Naive thymus-derived CD4-positive, alpha-beta T cell (primary cell): Measurements from ENCODE around the gene DEFB132. TPM values are rescaled to one million over a fixed set of nuclear protein-coding genes. Genes with fewer than 3 reads are reported as not detected.
A peak's percentile ranks its signal among the peaks of the same experiment; 100 is the strongest.

Source experiments
- ATAC-seq: fragments of 150-1000 bp; cut with Tn5 transposase; 2 replicates; pipeline ENCODE4 v1.10.0; 2021; ENCODE audit warnings: mild to moderate bottlenecking, moderate library complexity
- CTCF ChIA-PET: fragments of 350-600 bp; sonication (Branson Sonifier 250); formaldehyde crosslinking; loops from one replicate; lab custom pipeline; 2021; ENCODE audit warnings: antibody characterized with exemption; lab: Charles Lee
- POLR2A ChIA-PET: fragments of 350-600 bp; sonication (Branson Sonifier 250); formaldehyde crosslinking; loops from one replicate; lab custom pipeline; 2021; ENCODE audit warnings: antibody characterized with exemption, inconsistent platforms; lab: Charles Lee
- DNase-seq, 9 donors: peaks; one replicate each; pipeline versions ENCODE4 v3.0.0 to v3.0.0-alpha.2; 2020 to 2022; ENCODE audit warnings: mixed read lengths in 1 of 9
- H3K27ac ChIP-seq: one replicate; pipeline ENCODE4 v1.7.0; 2013; ENCODE audit warnings: mild to moderate bottlenecking, low read depth, low read length, moderate library complexity
- H3K27me3 ChIP-seq, 2 donors: one replicate each; pipeline ENCODE4 v1.7.0; 2013; ENCODE audit warnings: low read length in 2 of 2, mild to moderate bottlenecking in 2 of 2, moderate library complexity in 2 of 2; ENCODE audit not compliant: control insufficient read depth in 2 of 2, insufficient read depth in 2 of 2
- H3K36me3 ChIP-seq, 3 experiments: 1 replicate in 2 of 3; 2 replicates in 1 of 3; pipeline ENCODE4 v1.7.0; 2013; ENCODE audit warnings: low read length in 3 of 3, mild to moderate bottlenecking in 3 of 3, moderate library complexity in 1 of 3; ENCODE audit not compliant: insufficient read depth in 3 of 3, control insufficient read depth in 2 of 3
- H3K4me1 ChIP-seq, 2 donors: one replicate each; pipeline ENCODE4 v1.7.0; 2013; ENCODE audit warnings: low read length in 2 of 2, mild to moderate bottlenecking in 2 of 2, moderate library complexity in 1 of 2; ENCODE audit not compliant: control insufficient read depth in 2 of 2, insufficient read depth in 2 of 2
- H3K4me3 ChIP-seq: 2 replicates; pipeline ENCODE4 v1.7.0; 2013; ENCODE audit warnings: mild to moderate bottlenecking, low read length
- H3K9me3 ChIP-seq, 3 experiments: 1 replicate in 2 of 3; 2 replicates in 1 of 3; pipeline ENCODE4 v1.7.0; 2013; ENCODE audit warnings: low read length in 3 of 3; ENCODE audit not compliant: control insufficient read depth in 2 of 3
- H3K27ac Mint-ChIP-seq, 9 donors: one replicate each; pipeline ENCODE4 v1.8.0; 2020 to 2022; ENCODE audit warnings: mixed read lengths in 9 of 9, mild to moderate bottlenecking in 8 of 9, moderate library complexity in 5 of 9, inconsistent platforms in 2 of 9
- H3K27me3 Mint-ChIP-seq, 5 donors: one replicate each; pipeline ENCODE4 v1.8.0; 2021 to 2022; ENCODE audit warnings: mixed read lengths in 5 of 5, mild to moderate bottlenecking in 1 of 5
- H3K36me3 Mint-ChIP-seq, 5 donors: one replicate each; pipeline ENCODE4 v1.8.0; 2020 to 2022; ENCODE audit warnings: mixed read lengths in 5 of 5, mild to moderate bottlenecking in 3 of 5, inconsistent platforms in 1 of 5
- H3K4me1 Mint-ChIP-seq, 7 donors: one replicate each; pipeline ENCODE4 v1.8.0; 2020 to 2022; ENCODE audit warnings: mixed read lengths in 7 of 7, mild to moderate bottlenecking in 3 of 7, inconsistent platforms in 1 of 7
- H3K4me3 Mint-ChIP-seq, 10 donors: one replicate each; pipeline ENCODE4 v1.8.0; 2020 to 2022; ENCODE audit warnings: mild to moderate bottlenecking in 10 of 10, mixed read lengths in 10 of 10, moderate library complexity in 6 of 10, inconsistent platforms in 2 of 10
- H3K9me3 Mint-ChIP-seq, 11 donors: one replicate each; pipeline ENCODE4 v1.8.0; 2020 to 2022; ENCODE audit warnings: mixed read lengths in 11 of 11, mild to moderate bottlenecking in 4 of 11, inconsistent platforms in 1 of 11, moderate library complexity in 1 of 11
- intact Hi-C, 2 donors: fragments of 100-400 bp; cut with micrococcal nuclease; formaldehyde crosslinking; loops; one replicate each; pipeline ENCODE4 v1.15.1; 2023
- polyA plus RNA-seq, 2 donors: library from polyadenylated mRNA; unstranded; fragments of 300-500 nt; fragmentation: Illumina TruSeq; gene quantifications; one replicate each; pipeline ENCODE4 v1.2.3, GENCODE V29; 2021
- total RNA-seq, 6 experiments: library from RNA in 5 of 6; stranded (reverse) in 5 of 6; gene quantifications; 1 replicate in 5 of 6; 2 replicates in 1 of 6; pipeline ENCODE4 v1.2.3 and lab custom pipeline; 2021 to 2026

The DEFB132 gene
- total and polyA plus RNA-seq, 7 experiments from 2014 or later: not detected

- Histone ChIP-seq H3K36me3 (peaks cover 0 to 12% (median 5%) of the 10 kb centered on the region in 3 experiments), H3K27me3 (no peaks in the 10 kb centered on the region), H3K27ac (no peak overlapping the region), H3K9me3 (no peaks in the 10 kb centered on the region), H3K4me3 (no peak overlapping the region), H3K4me1 (no peaks in the 10 kb centered on the region)
- H3K36me3 Mint-ChIP-seq: peaks cover 0 to 38% (median 10%) of the 10 kb centered on the region in 5 donors
- ATAC-seq: no peak
- peaks cover 0 to 5% (median 0%) of the 10 kb centered on the region in 7 donors for H3K4me1 Mint-ChIP-seq
- peaks cover 0 to 2% (median 0%) of the 10 kb centered on the region in 11 donors for H3K9me3 Mint-ChIP-seq
- CTCF ChIA-PET: no interaction called here
- no peak overlapping the region for H3K4me3 Mint-ChIP-seq
- intact Hi-C loops: no loop called here
- DNase-seq: no peak
- H3K27me3 Mint-ChIP-seq: no peaks in the 10 kb centered on the region
- POLR2A ChIA-PET: no interaction called here
- H3K27ac Mint-ChIP-seq: no peak overlapping the region
Measured at GRCh38 chr20:276620-277495, 19.3 kb downstream of the DEFB132 start.

GRCh38 chr20:277496-277781 is 19.9 kb downstream of the DEFB132 start:
- H3K27ac ChIP-seq: no peak overlapping the region
- H3K27ac Mint-ChIP-seq: no peak overlapping the region
- peaks cover 0 to 5% (median 0%) of the 10 kb centered on the region in 7 donors for H3K4me1 Mint-ChIP-seq
- intact Hi-C loops: no loop called here
- H3K4me1 ChIP-seq: no peaks in the 10 kb centered on the region
- peaks cover 0 to 38% (median 10%) of the 10 kb centered on the region in 5 donors for H3K36me3 Mint-ChIP-seq
- ChIA-PET CTCF (interaction anchor here (0.8 kb wide), 1 partner anchor 52 kb away, joined by 3 read pairs; no protein-coding TSS in a partner anchor), POLR2A (no interaction called here)
- H3K9me3 ChIP-seq: no peaks in the 10 kb centered on the region
- ATAC-seq (no peak), DNase-seq (no peak)
- no peak overlapping the region for H3K4me3 Mint-ChIP-seq
- H3K27me3 ChIP-seq: no peaks in the 10 kb centered on the region
- H3K36me3 ChIP-seq: peaks cover 0 to 12% (median 5%) of the 10 kb centered on the region in 3 experiments
- H3K27me3 Mint-ChIP-seq: no peaks in the 10 kb centered on the region
- H3K4me3 ChIP-seq: no peak overlapping the region
- H3K9me3 Mint-ChIP-seq: peaks cover 0 to 2% (median 0%) of the 10 kb centered on the region in 11 donors

- CTCF ChIA-PET: interaction anchor here (0.6 to 0.8 kb wide), 2 partner anchors 53 kb away, joined by 3 read pairs; no protein-coding TSS in a partner anchor
- H3K9me3 Mint-ChIP-seq: peaks cover 0 to 2% (median 0%) of the 10 kb centered on the region in 11 donors
- intact Hi-C loops: no loop called here
- H3K4me1 ChIP-seq: no peaks in the 10 kb centered on the region
- DNase-seq: no peak
- peaks cover 0 to 38% (median 10%) of the 10 kb centered on the region in 5 donors for H3K36me3 Mint-ChIP-seq
- no peak overlapping the region for H3K4me3 ChIP-seq
- H3K4me3 Mint-ChIP-seq: no peak overlapping the region
- H3K36me3 ChIP-seq: peaks cover 0 to 12% (median 5%) of the 10 kb centered on the region in 3 experiments
- POLR2A ChIA-PET: interaction anchor here (0.6 kb wide), 1 partner anchor 62 kb away, joined by 4 read pairs; no protein-coding TSS in a partner anchor
- H3K27ac ChIP-seq: no peak overlapping the region
- ATAC-seq: no peak
- H3K27me3 ChIP-seq: no peaks in the 10 kb centered on the region
- H3K27me3 Mint-ChIP-seq: no peaks in the 10 kb centered on the region
- H3K9me3 ChIP-seq: no peaks in the 10 kb centered on the region
- H3K4me1 Mint-ChIP-seq: peaks cover 0 to 5% (median 0%) of the 10 kb centered on the region in 7 donors
- H3K27ac Mint-ChIP-seq: no peak overlapping the region
Measured at GRCh38 chr20:278181-278580, 20.7 kb downstream of the DEFB132 start.

- CTCF ChIA-PET: interaction anchor here (0.6 to 0.9 kb wide), 2 partner anchors 10 to 12 kb away, joined by 3 to 5 read pairs; no protein-coding TSS in a partner anchor
- H3K9me3 ChIP-seq: no peaks in the 10 kb centered on the region
- H3K4me3 ChIP-seq: no peak overlapping the region
- Mint-ChIP-seq H3K4me3 (peak overlapping the region in 2 of 10 donors; percentile 47 to 62), H3K9me3 (peaks cover 0 to 2% (median 0%) of the 10 kb centered on the region in 11 donors), H3K27ac (peak overlapping the region in 1 of 9 donors; percentile 41), H3K4me1 (peaks cover 0 to 5% (median 0%) of the 10 kb centered on the region in 7 donors), H3K27me3 (no peaks in the 10 kb centered on the region), H3K36me3 (peaks cover 0 to 38% (median 10%) of the 10 kb centered on the region in 5 donors)
- intact Hi-C loops: no loop called here
- H3K36me3 ChIP-seq: peaks cover 0 to 12% (median 5%) of the 10 kb centered on the region in 3 experiments
- DNase-seq: peak in 1 of 9 donors; percentile 28
- no peak for ATAC-seq
- no peaks in the 10 kb centered on the region for H3K27me3 ChIP-seq
- H3K4me1 ChIP-seq: no peaks in the 10 kb centered on the region
- H3K27ac ChIP-seq: no peak overlapping the region
- POLR2A ChIA-PET: no interaction called here
Measured at GRCh38 chr20:278607-279571, 21.4 kb downstream of the DEFB132 start.

- Mint-ChIP-seq H3K27ac (no peak overlapping the region), H3K36me3 (peaks cover 0 to 8% (median 0%) of the 10 kb centered on the region in 5 donors), H3K4me1 (peaks cover 0 to 16% (median 0%) of the 10 kb centered on the region in 7 donors), H3K9me3 (peaks cover 0 to 1% (median 0%) of the 10 kb centered on the region in 11 donors), H3K27me3 (no peaks in the 10 kb centered on the region), H3K4me3 (no peak overlapping the region)
- H3K4me3 ChIP-seq: no peak overlapping the region
- POLR2A ChIA-PET: no interaction called here
- no peaks in the 10 kb centered on the region for H3K9me3 ChIP-seq
- intact Hi-C loops: no loop called here
- no peaks in the 10 kb centered on the region for H3K36me3 ChIP-seq
- H3K4me1 ChIP-seq: no peaks in the 10 kb centered on the region
- no peak overlapping the region for H3K27ac ChIP-seq
- CTCF ChIA-PET: interaction anchor here (0.6 kb wide), 1 partner anchor 188 kb away, joined by 3 read pairs; no protein-coding TSS in a partner anchor
- no peaks in the 10 kb centered on the region for H3K27me3 ChIP-seq
- no peak for DNase-seq
- no peak for ATAC-seq
Measured at GRCh38 chr20:284172-284571, 26.6 kb downstream of the DEFB132 start.

GRCh38 chr20:286508-286907 is 29.0 kb downstream of the DEFB132 start:
- H3K4me3 Mint-ChIP-seq: no peak overlapping the region
- POLR2A ChIA-PET: no interaction called here
- ATAC-seq (no peak), DNase-seq (no peak)
- Histone ChIP-seq H3K27me3 (no peaks in the 10 kb centered on the region), H3K4me3 (no peak overlapping the region), H3K36me3 (no peaks in the 10 kb centered on the region), H3K4me1 (peaks cover 9 to 12% of the 10 kb centered on the region in 2 donors), H3K9me3 (no peaks in the 10 kb centered on the region), H3K27ac (no peak overlapping the region)
- peaks cover 0 to 9% (median 0%) of the 10 kb centered on the region in 5 donors for H3K36me3 Mint-ChIP-seq
- H3K9me3 Mint-ChIP-seq: peaks cover 0 to 2% (median 0%) of the 10 kb centered on the region in 11 donors
- intact Hi-C loops: no loop called here
- peaks cover 1 to 26% (median 6%) of the 10 kb centered on the region in 7 donors for H3K4me1 Mint-ChIP-seq
- CTCF ChIA-PET: no interaction called here
- no peaks in the 10 kb centered on the region for H3K27me3 Mint-ChIP-seq
- H3K27ac Mint-ChIP-seq: peak overlapping the region in 1 of 9 donors; percentile 8
